ENCODE results near the gene LGALS8.

Gene LGALS8

DNA sequence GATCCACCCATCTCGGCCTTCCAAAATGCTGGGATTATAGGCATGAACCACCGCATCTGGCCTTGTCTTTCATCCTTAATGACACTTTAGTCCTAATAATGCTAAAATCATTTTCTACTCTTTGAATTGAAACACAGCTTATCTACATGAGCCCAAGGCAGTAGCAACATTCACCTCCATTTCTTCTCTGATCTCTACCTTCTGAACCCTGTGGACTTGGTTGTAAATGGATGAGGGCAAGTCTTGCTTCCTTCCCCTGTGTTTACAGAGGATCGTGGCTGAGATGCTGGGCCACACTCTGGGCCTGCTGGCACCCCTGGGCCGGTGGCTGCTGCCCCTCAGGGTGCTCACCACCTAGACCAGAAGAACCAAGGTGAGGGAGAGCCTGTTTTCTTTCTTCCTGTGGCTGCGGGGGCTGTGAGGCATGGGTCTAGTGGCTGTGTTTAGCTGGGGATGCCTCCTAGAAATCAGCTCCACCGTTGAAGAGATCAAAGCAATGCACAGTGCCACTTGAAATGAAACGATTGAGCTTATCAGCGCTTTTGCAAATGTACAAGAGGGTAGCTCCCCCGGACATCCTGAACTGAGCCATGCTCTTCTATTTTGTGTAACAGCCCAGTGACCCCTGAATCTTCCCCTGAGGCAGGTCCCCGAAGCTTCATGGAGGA is 32.2 kb upstream of the LGALS8 start:
- DNase-seq (ENCODE audit: low read depth): no peak
- H3K4me3 ChIP-seq (replicated peaks; ENCODE audit: low read depth, low read length): no peak overlapping the region
- TF ChIP-seq, protein P1, sequence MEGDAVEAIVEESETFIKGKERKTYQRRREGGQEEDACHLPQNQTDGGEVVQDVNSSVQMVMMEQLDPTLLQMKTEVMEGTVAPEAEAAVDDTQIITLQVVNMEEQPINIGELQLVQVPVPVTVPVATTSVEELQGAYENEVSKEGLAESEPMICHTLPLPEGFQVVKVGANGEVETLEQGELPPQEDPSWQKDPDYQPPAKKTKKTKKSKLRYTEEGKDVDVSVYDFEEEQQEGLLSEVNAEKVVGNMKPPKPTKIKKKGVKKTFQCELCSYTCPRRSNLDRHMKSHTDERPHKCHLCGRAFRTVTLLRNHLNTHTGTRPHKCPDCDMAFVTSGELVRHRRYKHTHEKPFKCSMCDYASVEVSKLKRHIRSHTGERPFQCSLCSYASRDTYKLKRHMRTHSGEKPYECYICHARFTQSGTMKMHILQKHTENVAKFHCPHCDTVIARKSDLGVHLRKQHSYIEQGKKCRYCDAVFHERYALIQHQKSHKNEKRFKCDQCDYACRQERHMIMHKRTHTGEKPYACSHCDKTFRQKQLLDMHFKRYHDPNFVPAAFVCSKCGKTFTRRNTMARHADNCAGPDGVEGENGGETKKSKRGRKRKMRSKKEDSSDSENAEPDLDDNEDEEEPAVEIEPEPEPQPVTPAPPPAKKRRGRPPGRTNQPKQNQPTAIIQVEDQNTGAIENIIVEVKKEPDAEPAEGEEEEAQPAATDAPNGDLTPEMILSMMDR (IDR thresholded peaks at IDR 0.05; ENCODE audit: low read length, missing control alignments): no peak

DNA sequence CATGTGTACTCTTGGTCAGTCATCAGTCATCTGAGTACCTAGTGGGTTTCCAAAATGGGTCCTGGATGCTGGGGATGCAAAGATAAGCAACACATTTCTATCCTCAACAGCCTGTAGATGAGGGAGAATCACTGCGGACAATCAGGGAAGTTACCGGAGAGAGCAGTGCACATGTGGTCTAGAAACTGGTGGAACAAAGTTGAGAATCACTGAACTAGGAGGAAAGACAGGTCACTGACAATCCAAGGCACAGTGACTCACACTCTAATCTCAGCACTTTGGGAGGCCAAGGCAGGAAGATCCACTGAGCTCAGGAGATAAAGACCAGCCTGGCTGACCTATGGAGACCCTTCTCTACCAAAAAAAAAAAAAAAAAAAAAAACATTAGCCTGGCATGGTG is 31.4 kb upstream of the LGALS8 start:
- DNase-seq (ENCODE audit: low read depth): no peak
- TF ChIP-seq, protein P1 (IDR thresholded peaks at IDR 0.05; ENCODE audit: low read length, missing control alignments): no peak
- H3K4me3 ChIP-seq (replicated peaks; ENCODE audit: low read depth, low read length): no peak overlapping the region

DNA sequence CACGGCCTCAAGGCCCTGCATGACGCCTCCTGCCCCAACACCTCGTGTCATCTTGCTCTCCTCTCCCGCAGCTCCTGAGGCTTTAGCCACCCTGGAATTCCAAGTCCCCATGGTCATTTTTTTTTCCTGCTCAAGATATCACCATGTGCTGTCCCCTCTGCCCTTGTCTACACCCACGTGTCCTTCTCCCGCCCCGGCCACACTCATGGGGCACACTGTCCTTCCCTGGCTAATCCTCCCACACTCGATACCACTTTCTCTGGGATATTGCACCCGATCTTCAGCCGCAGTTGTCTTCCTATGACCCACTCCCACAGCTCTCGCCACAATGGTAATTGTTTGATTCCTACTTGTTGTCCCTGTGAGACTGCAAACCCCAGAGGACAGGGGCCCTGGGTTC is 29.7 kb upstream of the LGALS8 start:
- H3K4me3 ChIP-seq (replicated peaks; ENCODE audit: low read depth, low read length): no peak overlapping the region
- no peak for DNase-seq (ENCODE audit: low read depth)
- TF ChIP-seq, protein P1 (IDR thresholded peaks at IDR 0.05; ENCODE audit: low read length, missing control alignments): no peak

DNA sequence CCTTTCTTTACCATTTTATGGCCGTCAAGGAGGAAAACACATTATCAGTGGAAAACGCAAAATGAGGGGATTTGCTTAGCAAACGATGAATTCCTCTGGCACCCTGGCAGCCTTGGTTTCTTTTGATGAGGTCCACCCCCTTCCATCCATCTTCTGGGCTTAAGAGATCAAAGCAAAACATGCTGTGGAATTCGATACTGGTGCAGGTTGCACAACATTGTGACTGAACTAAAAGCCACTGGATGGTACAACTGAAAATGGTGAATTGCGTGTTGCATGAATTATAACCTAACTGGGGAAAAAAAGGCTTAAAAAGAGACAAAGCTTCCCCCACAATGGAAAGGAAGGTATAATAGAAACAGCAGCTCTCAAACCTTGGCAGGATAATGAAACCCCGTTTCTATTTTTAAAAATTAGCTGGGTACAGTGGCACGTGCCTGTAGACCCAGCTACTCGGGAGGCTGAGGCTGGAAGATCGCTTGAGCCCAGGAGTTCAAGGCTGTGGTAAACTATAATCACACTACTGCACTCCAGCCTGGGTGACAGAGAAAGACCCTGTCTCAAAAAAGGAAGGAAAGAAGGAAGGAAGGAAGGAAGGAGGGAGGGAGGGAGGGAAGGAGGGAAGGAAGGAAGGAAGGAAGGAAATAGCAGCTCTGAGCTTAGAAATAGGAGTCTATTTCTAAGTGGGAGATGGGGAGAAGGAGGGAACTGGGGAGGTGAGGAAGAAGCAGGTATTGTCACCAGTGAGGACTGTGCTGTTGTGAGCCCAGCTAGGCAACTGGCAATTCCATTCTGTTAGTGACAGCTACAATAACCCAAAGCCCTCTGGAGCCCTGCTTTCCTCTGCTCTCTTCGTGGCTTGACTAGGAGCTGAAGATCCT is 29.0 kb upstream of the LGALS8 start:
- H3K4me3 ChIP-seq (replicated peaks; ENCODE audit: low read depth, low read length): no peak overlapping the region
- DNase-seq (ENCODE audit: low read depth): no peak
- TF ChIP-seq, protein P1 (IDR thresholded peaks at IDR 0.05; ENCODE audit: low read length, missing control alignments): no peak

DNA sequence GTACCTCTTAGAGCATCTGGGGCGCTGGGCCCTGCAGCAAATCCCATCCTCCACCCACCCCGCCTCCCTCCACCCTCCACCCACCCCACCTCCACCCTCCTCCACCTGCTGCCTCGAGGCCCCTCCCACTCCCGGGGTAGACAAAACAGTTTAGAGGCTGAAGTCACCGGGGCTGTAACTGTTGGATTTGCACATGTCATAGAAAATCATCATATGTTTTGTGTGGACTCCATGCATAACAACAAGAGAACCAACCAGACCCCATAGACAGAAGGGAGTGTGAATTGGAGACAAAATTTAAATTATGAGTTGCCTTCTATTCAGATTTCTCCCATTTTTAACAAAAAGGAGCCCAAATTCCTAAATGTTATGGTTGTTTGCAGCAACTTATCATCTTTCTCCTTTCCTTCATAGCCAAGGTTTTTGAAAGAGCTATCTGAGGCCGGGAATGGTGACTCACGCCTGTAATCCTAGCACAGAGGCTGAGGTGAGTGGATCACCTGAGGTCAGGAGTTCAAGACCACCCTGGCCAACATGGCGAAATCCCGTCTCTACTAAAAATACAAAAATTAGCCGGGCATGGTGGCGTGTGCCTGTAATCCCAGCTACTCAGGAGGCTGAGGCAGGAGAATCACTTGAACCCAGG is 28.2 kb upstream of the LGALS8 start:
- no peak for DNase-seq (ENCODE audit: low read depth)
- H3K4me3 ChIP-seq (replicated peaks; ENCODE audit: low read depth, low read length): no peak overlapping the region
- TF ChIP-seq, protein P1 (IDR thresholded peaks at IDR 0.05; ENCODE audit: low read length, missing control alignments): no peak

DNA sequence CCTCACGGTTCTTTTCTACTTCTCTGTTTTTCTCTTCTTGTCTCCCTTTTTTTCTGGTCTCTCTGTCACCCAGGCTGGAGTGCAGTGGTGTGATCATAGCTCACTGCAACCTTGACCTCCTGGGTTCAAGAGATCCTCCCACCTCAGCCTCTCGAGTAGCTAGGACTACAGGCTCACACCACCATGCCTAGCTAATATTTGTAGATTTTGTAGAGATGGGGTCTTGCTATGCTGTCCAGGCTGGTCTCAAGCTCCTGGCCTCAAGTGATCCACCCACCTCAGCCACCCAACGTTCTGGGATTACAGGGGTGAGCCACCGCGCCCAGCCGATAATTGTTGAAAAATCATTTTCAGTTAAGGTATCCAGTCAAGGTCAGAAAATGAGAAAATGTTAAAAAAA is 25.9 kb upstream of the LGALS8 start:
- H3K4me3 ChIP-seq (replicated peaks; ENCODE audit: low read depth, low read length): no peak overlapping the region
- no peak for DNase-seq (ENCODE audit: low read depth)
- TF ChIP-seq, protein P1 (IDR thresholded peaks at IDR 0.05; ENCODE audit: low read length, missing control alignments): no peak

All from fibroblast of pulmonary artery (primary cell).